Renal cortical epithelial cell (primary cell): Measurements from ENCODE around the gene CWC27. TPM values are rescaled to one million over a fixed set of nuclear protein-coding genes. Genes with fewer than 3 reads are reported as not detected.
"Not testable (repeated sequence)": the region's sequence is repeated elsewhere in the genome, so short reads cannot be mapped to it uniquely, and the experiment has no call there.

Experiments
- DNase-seq: peaks from one replicate; pipeline ENCODE4 v3.0.0-alpha.2; 2011; ENCODE audit warnings: low read depth
- total RNA-seq: library from RNA; depleted of rRNA; stranded (reverse); fragments of >200 nt; gene quantifications from 2 replicates; pipeline ENCODE4 v1.2.3, GENCODE V29; 2014

Gene CWC27
- total RNA-seq, 1 donor from 2014 or later, result 23.5 TPM

- DNase-seq, result no peak
Observed at GRCh38 chr5:64788156-64788555, 19.4 kb downstream of the CWC27 start.

GRCh38 chr5:64789457-64789856 lies 20.7 kb downstream of the CWC27 start:
- DNase-seq, result peak; percentile 12

- no peak for DNase-seq
Observed at GRCh38 chr5:64790210-64790609, 21.5 kb downstream of the CWC27 start.

GRCh38 chr5:64792469-64792868 lies 23.7 kb downstream of the CWC27 start:
- no peak for DNase-seq

DNA sequence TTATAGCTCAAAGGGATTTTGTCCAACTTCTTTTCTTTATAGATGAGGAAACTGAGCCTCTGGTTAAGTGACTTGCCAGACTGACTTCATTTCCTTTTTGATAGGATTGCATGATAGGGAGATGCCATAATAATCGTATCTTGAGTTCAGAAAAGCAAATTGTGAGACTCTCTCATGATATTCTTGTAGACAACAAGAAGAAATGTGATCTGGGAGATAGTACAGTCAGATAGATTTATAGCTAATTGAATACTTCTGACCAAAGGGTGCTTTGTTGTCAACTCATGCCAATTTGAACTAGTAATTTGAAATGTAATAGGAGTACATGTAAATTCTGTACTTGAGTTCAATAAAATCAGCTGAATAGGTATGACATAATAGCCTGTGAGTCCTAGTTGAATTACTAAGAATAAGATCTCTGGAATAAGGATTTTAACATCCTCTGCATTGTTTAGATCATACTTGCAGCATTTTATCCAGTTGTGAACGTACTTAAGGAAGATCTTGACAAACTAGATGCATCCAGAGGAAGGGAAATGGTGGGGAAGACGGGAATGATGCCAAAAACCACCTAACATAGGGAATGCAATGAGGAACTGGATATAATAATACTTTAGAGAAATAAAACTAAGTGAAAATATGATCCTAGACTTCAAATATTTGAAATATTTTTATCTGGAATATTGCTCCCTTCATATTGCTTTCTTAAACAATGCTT lies 25.5 kb downstream of the CWC27 start:
- DNase-seq, result no peak

DNA sequence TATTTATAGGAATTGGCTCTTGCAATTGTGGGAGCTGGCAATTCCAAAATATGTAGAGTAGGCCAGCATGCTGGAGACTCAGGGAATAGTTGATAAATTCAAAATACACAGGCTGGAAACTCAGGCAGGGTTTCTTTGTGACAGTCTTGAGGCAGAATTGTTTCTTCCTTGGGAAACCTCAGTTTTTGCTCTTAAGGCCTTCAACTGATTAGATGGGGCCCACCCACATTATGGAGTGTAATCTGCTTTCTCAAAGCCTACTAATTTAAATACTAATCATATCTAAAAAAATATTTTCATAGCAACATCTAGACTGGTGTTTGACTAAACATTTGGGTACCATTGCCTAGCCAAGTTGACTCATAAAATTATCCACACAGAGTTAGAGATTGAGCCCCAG lies 27.6 kb downstream of the CWC27 start:
- no peak for DNase-seq

DNA sequence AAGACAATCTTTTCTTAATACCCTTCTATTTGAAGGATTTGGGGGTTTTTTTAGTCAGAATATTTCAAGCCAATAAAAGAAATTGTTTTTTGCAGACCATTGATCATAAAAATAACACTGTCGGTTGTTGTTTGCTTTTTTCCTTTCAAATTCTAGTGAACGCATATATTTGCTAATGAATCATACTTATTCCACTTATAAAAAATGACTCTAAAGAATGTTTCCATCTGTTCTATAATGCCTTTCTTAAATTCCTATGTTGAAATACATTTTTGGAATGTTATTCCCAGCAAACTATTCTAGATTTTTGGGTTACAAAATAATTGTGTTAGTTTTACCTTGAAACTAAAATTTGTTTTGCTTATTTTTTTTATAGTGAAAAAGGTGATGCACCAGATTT lies 32.2 kb downstream of the CWC27 start:
- DNase-seq, result no peak

GRCh38 chr5:64806537-64806936 lies 37.8 kb downstream of the CWC27 start:
- no peak for DNase-seq

DNA sequence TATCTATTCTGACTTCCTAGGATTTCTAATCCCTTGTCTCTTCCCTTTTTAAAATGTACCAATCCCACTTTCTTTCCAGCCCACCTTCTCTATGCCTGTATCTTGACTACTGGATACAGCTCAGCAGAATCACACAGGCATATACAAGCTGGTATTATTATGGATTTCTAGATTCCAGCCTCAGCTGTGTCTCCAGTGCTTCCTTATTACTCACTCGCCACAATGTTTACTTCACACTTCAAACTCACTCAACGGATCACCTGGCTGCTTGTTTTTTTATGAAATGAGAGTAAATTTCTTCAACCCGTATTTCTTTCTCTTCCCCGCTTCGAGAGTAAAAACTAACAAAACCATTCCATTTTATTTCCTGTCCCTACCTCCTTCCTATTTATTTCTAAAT lies 38.8 kb downstream of the CWC27 start:
- DNase-seq, result peak; percentile 40

DNA sequence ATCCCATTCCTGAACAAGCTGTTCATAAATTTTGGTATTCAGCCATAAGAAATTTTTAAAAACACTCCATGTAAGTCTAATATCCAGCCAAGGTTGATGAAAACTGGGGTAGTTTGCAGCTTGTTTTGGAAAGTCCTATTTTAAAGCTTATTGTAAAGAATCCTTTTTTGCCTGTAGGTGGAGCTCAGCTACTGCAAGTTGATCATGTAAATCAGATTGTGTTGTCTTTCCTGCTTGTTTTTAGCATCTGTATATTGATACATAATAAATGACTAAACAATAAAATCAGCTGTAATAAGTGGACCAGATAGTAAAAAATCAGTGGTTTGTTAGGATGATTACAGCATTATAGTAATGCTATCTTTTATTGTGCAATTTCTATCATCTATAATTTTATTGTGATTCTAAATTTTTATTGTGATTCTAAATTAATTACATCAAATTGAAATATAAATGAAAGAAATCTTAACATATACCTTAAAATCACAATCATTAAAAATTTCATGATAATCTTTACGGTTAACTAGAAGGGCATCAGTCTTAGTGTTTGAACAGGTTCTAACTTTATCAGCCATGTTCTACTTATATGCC lies 42.4 kb downstream of the CWC27 start:
- DNase-seq, result peak; percentile 68

GRCh38 chr5:64814073-64814472 lies 45.3 kb downstream of the CWC27 start:
- DNase-seq, result no peak

DNA sequence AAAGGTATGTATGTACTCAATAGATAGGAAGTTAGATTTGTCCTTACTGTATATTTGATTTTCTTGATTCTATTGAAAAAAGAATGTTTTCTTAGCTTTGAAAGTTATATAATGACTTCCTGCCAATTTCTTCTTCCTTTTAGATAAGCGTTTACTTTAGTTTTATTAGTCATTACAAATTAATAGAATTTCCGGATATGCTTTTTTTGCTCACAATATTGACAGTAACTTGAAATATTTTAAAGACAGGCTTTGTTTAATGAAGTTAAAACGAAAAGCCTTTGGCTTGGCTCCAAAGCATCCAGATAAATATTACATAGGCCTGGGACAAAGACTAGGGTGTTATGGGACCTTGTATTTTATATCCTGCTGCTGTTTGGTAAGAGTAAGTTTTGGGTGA lies 49.5 kb downstream of the CWC27 start:
- DNase-seq, result no peak

DNA sequence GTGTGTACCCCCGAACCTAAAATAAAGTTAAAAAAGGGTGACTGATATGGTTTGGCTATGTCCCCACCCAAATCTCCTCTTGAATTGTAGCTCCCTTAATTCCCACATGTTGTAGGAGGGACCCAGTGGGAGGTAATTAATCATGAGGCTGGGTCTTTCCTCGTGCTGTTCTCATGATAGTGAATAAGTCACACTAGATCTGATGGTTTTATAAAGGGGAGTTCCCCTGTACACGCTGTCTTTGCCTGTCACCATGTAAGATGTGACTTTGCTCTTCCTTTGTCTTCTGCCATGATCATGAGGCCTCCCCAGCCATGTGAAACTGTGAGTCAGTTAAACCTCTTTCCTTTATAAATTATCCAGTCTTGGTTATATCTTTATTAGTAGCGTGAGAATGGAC lies 50.6 kb downstream of the CWC27 start:
- not testable (repeated sequence) for DNase-seq

GRCh38 chr5:64822320-64822719 lies 53.6 kb downstream of the CWC27 start:
- DNase-seq, result no peak

- no peak for DNase-seq
Observed at GRCh38 chr5:64826541-64826940, 57.8 kb downstream of the CWC27 start.

GRCh38 chr5:64827703-64828102 lies 59.0 kb downstream of the CWC27 start:
- DNase-seq, result no peak

DNA sequence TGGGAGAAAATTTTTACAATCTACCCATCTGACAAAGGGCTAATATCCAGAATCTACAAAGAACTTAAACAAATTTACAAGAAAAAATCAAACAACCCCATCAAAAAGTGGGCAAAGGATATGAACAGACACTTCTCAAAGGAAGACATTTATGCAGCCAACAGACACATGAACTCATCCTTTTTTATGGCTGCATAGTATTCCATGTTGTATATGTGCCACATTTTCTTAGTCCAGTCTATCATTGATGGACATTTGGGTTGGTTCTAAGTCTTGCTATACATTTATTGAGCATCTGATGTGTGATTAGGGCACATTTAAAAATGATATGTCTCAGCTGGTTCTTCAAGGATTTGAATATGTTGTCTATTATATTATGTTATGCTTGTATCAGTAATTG lies 61.9 kb downstream of the CWC27 start:
- not testable (repeated sequence) for DNase-seq

DNA sequence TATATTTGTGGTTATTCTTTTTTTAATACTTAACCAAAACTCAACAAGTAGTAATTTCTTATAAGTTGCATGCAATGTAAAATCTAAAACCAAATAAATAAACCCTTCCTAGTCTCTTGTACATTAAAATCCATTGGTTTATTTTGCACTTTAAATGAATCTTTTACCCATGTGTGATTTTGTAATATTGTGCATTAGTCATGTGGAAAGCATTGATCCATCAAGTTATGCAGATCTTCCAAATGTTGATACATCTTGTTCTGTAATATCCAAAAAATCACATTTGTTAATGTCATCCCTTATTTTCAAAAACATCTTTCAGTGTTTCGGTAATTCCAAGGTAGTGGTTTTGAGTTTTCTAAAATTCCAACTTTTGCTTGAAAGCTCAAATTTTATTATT lies 63.3 kb downstream of the CWC27 start:
- no peak for DNase-seq

DNA sequence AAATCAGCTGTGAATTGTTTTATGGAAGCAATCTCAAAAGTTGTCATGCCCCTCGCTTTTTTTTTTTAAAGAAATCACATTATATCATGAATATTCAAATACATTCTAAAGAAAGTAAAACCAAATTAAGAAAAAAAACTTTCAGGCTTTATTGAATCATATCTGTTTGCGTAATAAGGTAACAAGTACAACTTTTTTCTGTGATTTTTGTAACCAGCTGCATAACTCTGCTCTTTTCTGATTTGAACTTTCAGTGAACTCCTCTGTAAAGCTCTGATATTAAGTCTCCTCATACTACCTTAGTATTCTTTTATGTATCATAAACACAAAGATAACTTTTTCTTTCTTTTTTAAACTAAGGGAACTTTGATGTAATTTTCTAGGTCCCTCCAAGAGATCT lies 65.3 kb downstream of the CWC27 start:
- no peak for DNase-seq

DNA sequence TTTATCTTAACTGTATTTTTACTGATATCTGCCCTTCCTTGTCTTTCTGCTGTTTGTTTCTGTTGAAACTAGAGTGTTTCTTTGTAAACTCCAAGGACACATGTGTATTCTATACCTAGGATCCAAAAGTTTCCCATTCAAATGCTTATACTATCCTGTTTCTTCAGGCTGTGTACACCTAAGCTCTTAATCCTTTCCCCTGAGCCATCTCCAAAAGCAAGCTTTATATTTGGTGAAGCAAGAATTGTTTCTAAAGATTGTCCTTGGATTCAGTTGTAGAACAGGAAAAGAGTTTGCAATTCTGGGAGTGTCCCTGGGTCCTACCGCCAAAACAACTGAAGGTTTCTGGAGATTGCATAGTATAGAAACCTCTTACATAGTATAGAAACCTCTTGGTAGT lies 65.9 kb downstream of the CWC27 start:
- DNase-seq, result no peak

DNA sequence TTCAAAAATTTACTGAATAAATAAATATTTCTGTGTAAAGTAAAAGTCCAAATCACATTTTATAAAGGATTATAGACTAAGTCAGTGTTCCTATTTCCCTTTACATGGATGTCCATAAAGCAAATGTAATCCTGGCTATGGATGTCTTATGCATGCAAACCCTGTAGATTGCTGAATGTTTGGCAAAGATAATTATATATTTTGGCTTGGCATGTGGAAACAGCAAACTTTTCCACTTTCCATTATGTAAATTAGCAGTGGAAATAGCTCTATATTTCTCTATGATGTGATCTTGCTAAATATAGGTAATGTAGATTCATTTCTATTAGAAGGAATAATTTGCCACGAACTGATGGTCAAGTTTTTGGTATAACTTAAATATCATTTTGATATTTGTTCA lies 66.5 kb downstream of the CWC27 start:
- DNase-seq, result no peak

DNA sequence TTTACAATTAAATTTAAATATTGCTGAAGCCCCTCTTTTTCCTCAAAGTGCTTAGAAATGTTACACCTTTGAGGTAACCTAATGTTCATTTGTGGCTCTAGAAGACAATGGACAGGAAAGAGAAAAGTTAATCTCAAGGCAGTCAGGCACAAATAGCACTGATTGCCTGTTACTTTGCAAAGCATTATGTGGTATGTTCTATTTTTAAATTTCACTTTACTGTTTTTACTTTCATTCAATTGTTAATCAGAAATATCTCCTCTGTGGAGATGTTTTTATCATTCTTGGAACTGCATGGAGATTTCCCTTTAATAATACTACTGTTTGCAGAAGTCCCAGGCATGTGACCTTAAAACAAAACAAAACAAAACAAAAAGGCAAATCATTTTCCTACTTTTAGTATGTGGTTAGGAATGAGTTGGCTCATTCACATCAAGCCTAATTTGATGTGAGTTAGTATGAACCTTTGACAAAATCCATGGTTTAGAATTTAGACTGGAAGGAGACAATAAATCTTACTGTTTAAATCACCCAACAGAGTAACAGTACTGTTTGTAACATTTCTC lies 67.5 kb downstream of the CWC27 start:
- peak; percentile 38 for DNase-seq

DNA sequence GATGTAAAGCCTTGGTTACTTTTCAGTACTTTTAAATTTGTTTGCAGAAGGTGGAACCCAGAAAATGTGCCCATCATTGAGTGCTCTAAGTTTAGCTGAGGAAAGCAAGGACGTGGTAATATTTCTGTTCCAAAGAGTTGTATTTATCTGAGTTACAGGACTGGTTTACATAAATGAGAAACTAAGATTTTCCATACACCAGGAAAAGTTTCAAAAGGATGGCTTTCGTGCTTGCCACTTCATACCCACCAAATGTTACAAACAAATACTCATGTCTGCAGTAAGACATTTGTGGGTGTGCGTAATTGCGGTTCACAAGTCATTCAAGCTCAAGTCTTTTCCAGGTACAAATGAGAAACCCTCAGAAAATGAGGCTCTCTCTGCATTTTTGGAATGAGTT lies 68.1 kb downstream of the CWC27 start:
- no peak for DNase-seq

- DNase-seq, result peak; percentile 22
Observed at GRCh38 chr5:64838376-64838775, 69.6 kb downstream of the CWC27 start.
